ENCODE results near the gene LAMA3.

LAMA3 gene

GRCh38 chr18:23852236-23853045, 163.2 kb downstream of the LAMA3 start:
- no peak overlapping the region for H3K4me3 ChIP-seq (ENCODE audit: low read depth, low read length)
- no peak for DNase-seq (ENCODE audit: low read depth)
- TF ChIP-seq, protein P1, sequence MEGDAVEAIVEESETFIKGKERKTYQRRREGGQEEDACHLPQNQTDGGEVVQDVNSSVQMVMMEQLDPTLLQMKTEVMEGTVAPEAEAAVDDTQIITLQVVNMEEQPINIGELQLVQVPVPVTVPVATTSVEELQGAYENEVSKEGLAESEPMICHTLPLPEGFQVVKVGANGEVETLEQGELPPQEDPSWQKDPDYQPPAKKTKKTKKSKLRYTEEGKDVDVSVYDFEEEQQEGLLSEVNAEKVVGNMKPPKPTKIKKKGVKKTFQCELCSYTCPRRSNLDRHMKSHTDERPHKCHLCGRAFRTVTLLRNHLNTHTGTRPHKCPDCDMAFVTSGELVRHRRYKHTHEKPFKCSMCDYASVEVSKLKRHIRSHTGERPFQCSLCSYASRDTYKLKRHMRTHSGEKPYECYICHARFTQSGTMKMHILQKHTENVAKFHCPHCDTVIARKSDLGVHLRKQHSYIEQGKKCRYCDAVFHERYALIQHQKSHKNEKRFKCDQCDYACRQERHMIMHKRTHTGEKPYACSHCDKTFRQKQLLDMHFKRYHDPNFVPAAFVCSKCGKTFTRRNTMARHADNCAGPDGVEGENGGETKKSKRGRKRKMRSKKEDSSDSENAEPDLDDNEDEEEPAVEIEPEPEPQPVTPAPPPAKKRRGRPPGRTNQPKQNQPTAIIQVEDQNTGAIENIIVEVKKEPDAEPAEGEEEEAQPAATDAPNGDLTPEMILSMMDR (IDR thresholded peaks at IDR 0.05; ENCODE audit: insufficient read depth, low read depth, low read length, missing control alignments) = no peak

DNA sequence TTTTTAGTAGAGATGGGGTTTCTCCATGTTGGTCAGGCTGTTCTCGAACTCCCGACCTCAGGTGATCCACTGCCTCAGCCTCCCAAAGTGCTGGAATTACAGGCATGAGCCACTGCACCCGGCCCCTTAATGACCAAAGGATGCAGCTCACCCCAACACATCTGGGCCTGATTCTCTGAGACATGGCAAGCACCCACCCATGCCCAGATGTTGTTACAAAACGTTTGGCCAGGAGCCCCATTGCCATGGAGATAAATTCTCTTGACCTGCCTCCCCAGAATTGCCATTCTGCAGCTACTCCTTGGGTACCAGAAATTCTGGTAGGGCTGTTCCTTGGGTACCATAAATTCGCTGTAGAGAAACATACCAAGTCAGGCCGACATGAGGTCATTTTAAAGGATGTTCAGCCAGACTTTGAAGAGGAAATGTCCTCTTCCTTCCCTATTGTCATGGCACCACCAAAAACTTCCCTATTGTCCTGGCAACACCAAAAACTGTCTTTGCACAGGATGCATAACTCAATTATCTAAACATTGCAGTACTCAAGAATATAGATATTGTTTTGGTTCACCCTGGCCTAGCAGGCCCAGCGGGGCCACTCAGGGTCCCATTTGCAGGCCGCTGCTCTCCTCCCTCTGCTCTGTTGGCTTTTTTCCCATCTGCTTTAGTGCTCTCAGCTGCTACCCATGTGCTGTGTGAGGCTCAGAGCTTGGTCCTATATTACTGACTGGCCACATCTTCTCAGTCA, 164.4 kb downstream of the LAMA3 start:
- TF ChIP-seq, protein P1 (IDR thresholded peaks at IDR 0.05; ENCODE audit: insufficient read depth, low read depth, low read length, missing control alignments) = no peak
- DNase-seq (ENCODE audit: low read depth) = no peak
- no peak overlapping the region for H3K4me3 ChIP-seq (ENCODE audit: low read depth, low read length)

GRCh38 chr18:23855721-23856120, 166.5 kb downstream of the LAMA3 start:
- H3K4me3 ChIP-seq (ENCODE audit: low read depth, low read length) = no peak overlapping the region
- TF ChIP-seq, protein P1 (IDR thresholded peaks at IDR 0.05; ENCODE audit: insufficient read depth, low read depth, low read length, missing control alignments) = no peak
- no peak for DNase-seq (ENCODE audit: low read depth)

DNA sequence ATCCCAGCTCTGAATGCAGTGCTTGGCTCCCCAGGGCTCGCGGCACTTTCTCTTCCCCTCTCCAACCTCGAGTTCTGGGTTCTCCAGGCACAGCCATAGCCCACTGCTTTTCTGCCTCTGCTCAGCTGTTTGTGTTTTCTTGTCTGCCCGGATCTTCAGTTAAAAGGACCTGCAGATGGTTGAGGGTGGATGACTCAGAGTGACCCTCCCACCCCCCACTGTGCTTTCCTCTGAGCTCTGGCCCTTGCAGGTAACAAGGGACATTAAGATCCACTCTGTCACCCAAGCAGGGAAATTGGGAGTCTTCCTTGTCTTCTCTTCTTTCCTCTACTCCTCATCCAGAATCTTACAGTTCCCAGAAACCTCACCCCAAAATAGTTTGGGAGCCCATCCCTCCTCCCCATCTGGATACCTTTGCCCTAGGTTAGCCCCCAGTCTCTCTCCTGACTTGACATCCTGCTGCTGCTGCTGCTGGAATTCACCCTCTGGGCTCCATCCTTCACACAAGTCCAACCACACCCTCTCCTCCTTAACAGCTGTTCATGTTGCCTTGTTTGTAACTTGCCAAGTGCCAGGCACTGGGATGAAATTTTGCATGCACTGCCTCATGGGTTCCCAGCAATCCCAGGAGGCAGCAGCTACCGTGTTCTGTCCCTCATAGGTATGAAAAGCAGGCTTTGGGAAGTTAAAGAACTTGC, 167.4 kb downstream of the LAMA3 start:
- TF ChIP-seq, protein P1 (IDR thresholded peaks at IDR 0.05; ENCODE audit: insufficient read depth, low read depth, low read length, missing control alignments) = no peak
- H3K4me3 ChIP-seq (ENCODE audit: low read depth, low read length) = no peak overlapping the region
- DNase-seq (ENCODE audit: low read depth) = no peak

DNA sequence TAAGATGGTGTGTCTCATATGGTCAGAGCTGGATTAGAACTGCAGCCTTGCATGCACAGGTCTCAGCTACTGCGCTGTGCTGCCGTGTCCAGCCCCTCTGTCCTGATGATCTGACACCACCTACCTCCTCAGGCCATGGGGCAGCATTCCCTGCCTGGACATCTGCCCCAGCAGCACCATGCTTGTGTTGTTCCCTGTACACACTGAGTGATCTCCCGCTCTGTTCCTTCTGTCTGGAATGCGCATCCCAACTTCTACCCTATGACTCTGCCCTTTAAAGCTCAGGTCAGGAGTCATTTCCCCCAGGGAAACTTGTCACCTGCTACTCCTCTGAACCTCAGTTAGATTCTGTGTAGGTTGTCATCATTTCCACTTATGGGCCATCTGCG, 167.9 kb downstream of the LAMA3 start:
- no peak for DNase-seq (ENCODE audit: low read depth)
- TF ChIP-seq, protein P1 (IDR thresholded peaks at IDR 0.05; ENCODE audit: insufficient read depth, low read depth, low read length, missing control alignments) = no peak
- no peak overlapping the region for H3K4me3 ChIP-seq (ENCODE audit: low read depth, low read length)

GRCh38 chr18:23857756-23858155, 168.5 kb downstream of the LAMA3 start:
- no peak for DNase-seq (ENCODE audit: low read depth)
- TF ChIP-seq, protein P1 (IDR thresholded peaks at IDR 0.05; ENCODE audit: insufficient read depth, low read depth, low read length, missing control alignments) = no peak
- H3K4me3 ChIP-seq (ENCODE audit: low read depth, low read length) = no peak overlapping the region

All from GM12865 (cell line).